NCI-H526 (cell line): Measurements from ENCODE around the gene FGFR1OP2.
A peak's percentile ranks its signal among the peaks of the same experiment; 100 is the strongest.
"Not testable (repeated sequence)": the region's sequence is repeated elsewhere in the genome, so short reads cannot be mapped to it uniquely, and the experiment has no call there.

ENCODE experiments used
- DNase-seq, 2 experiments: peaks; one replicate each; lab custom pipeline; 2025; lab: John Stamatoyannopoulos, UW

FGFR1OP2 gene

GRCh38 chr12:26937863-26938700 lies at the start of gene FGFR1OP2, which contains the start of gene INTS13:
Gene FGFR1OP2 (plus strand): TSS chr12:26938470. CDS start chr12:26954159, 15,689 bp downstream.
Gene INTS13 (minus strand): TSS chr12:26937981. CDS start chr12:26936803, 1,178 bp downstream.
- peak; percentile 97 to 99 for DNase-seq

- no peak for DNase-seq
These were observed 47.5 kb upstream of the FGFR1OP2 start for GRCh38 chr12:26890784-26891183.

- DNase-seq, result no peak
These were observed 46.6 kb upstream of the FGFR1OP2 start for GRCh38 chr12:26891704-26892103.

- no peak for DNase-seq
These were observed 42.6 kb upstream of the FGFR1OP2 start for GRCh38 chr12:26895672-26896071.

- no peak for DNase-seq
These were observed 41.4 kb upstream of the FGFR1OP2 start for GRCh38 chr12:26896913-26897312.

GRCh38 chr12:26903396-26903795 lies 34.9 kb upstream of the FGFR1OP2 start:
- DNase-seq, result not testable (repeated sequence)

- no peak for DNase-seq
These were observed 32.2 kb upstream of the FGFR1OP2 start for GRCh38 chr12:26906024-26906423.

- DNase-seq, result peak; percentile 86 to 88
These were observed 31.6 kb upstream of the FGFR1OP2 start for GRCh38 chr12:26906704-26907103.

- DNase-seq, result no peak
These were observed 19.7 kb upstream of the FGFR1OP2 start for GRCh38 chr12:26918321-26919215.

GRCh38 chr12:26919216-26919555 lies 19.1 kb upstream of the FGFR1OP2 start:
- DNase-seq, result no peak

- DNase-seq, result no peak
These were observed 16.4 kb upstream of the FGFR1OP2 start for GRCh38 chr12:26921886-26922285.

GRCh38 chr12:26928661-26929060 lies 9.6 kb upstream of the FGFR1OP2 start:
- no peak for DNase-seq

GRCh38 chr12:26929590-26929989 lies 8.7 kb upstream of the FGFR1OP2 start:
- no peak for DNase-seq

GRCh38 chr12:26935636-26936378 lies 2.5 kb upstream of the FGFR1OP2 start:
- no peak for DNase-seq

- DNase-seq, result no peak
These were observed 1.5 kb upstream of the FGFR1OP2 start for GRCh38 chr12:26936559-26937442.

GRCh38 chr12:26937443-26937862 lies 817 bp upstream of the FGFR1OP2 start:
- no peak for DNase-seq

- peak; percentile 36 to 72 for DNase-seq
These were observed 412 bp downstream of the FGFR1OP2 start for GRCh38 chr12:26938701-26939062.

GRCh38 chr12:26939192-26939832 lies 1.0 kb downstream of the FGFR1OP2 start:
- peak in 1 of 2 experiments; percentile 11 for DNase-seq

- DNase-seq, result no peak
These were observed 1.7 kb downstream of the FGFR1OP2 start for GRCh38 chr12:26939953-26940352.

GRCh38 chr12:26940516-26941214 lies 2.4 kb downstream of the FGFR1OP2 start:
- no peak for DNase-seq
